Right lobe of liver (tissue), 4 donors: ENCODE results near the gene SAG.

Source experiments
- POLR2A ChIP-seq: fragments of 450-650 bp; IDR thresholded peaks from one replicate; pipeline ENCODE4 v1.6.1; 2017; ENCODE audit warnings: antibody characterized with exemption, mild to moderate bottlenecking
- TF ChIP-seq, protein P1 (sequence below), 4 donors: fragments of 200-600 bp in 3 of 4; fragments of 450-650 bp in 1 of 4; IDR thresholded peaks; one replicate each; pipeline versions ENCODE4 v1.5.1 to v1.8.0; 2016 to 2022; ENCODE audit warnings: antibody characterized with exemption in 4 of 4, mild to moderate bottlenecking in 2 of 4
- donor health status: DM: no; HTN: no; CAD: no.
- donor health status: DM: no; HTN: no; CAD: no.
- donor health status: DM: no; HTN: yes; CAD: no.

- TF ChIP-seq, protein P1, sequence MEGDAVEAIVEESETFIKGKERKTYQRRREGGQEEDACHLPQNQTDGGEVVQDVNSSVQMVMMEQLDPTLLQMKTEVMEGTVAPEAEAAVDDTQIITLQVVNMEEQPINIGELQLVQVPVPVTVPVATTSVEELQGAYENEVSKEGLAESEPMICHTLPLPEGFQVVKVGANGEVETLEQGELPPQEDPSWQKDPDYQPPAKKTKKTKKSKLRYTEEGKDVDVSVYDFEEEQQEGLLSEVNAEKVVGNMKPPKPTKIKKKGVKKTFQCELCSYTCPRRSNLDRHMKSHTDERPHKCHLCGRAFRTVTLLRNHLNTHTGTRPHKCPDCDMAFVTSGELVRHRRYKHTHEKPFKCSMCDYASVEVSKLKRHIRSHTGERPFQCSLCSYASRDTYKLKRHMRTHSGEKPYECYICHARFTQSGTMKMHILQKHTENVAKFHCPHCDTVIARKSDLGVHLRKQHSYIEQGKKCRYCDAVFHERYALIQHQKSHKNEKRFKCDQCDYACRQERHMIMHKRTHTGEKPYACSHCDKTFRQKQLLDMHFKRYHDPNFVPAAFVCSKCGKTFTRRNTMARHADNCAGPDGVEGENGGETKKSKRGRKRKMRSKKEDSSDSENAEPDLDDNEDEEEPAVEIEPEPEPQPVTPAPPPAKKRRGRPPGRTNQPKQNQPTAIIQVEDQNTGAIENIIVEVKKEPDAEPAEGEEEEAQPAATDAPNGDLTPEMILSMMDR (IDR thresholded peaks at IDR 0.05), result no peak
- TF ChIP-seq POLR2A, result no peak
Observed at GRCh38 chr2:233312874-233313273, 5.3 kb downstream of the SAG start.
